Measurements from ENCODE around the gene MATK.
"Not testable (repeated sequence)": the region's sequence is repeated elsewhere in the genome, so short reads cannot be mapped to it uniquely, and the experiment has no call there.

The MATK gene

GRCh38 chr19:3757705-3758104 lies 28.5 kb downstream of the MATK start:
- DNase-seq (ENCODE audit: low read depth, low spot score); H3K27ac ChIP-seq: not testable (repeated sequence)

- no peak overlapping the region for H3K27ac ChIP-seq
- no peak for DNase-seq (ENCODE audit: low read depth, low spot score)
Measured at GRCh38 chr19:3753631-3754410, 32.4 kb downstream of the MATK start.

GRCh38 chr19:3752492-3752891 lies 33.7 kb downstream of the MATK start:
- DNase-seq (ENCODE audit: low read depth, low spot score): no peak
- no peak overlapping the region for H3K27ac ChIP-seq

- DNase-seq (ENCODE audit: low read depth, low spot score): no peak
- no peak overlapping the region for H3K27ac ChIP-seq
Measured at GRCh38 chr19:3751236-3751635, 34.9 kb downstream of the MATK start.

- no peak for DNase-seq (ENCODE audit: low read depth, low spot score)
- H3K27ac ChIP-seq: no peak overlapping the region
Measured at GRCh38 chr19:3750211-3750610, 36.0 kb downstream of the MATK start.

DNA sequence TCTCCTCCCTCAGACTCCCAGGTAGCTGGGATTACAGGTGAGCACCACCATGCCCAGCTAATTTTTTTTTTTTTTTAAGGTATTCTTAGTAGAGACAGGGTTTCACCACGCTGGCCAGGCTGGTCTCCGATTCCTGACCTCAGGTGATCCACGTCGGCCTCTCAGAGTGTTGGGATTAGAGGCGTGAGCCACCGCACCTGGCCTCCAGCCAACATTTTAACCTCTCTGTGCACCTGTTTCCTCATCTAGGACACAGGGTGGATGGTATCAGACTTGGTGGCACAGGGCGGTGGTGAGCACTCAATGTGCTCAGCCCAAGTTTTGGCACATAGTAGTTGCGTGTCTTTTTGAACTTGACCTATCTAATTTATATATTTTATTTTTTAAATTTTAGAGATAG lies 37.2 kb downstream of the MATK start:
- DNase-seq (ENCODE audit: low read depth, low spot score): no peak
- no peak overlapping the region for H3K27ac ChIP-seq

DNA sequence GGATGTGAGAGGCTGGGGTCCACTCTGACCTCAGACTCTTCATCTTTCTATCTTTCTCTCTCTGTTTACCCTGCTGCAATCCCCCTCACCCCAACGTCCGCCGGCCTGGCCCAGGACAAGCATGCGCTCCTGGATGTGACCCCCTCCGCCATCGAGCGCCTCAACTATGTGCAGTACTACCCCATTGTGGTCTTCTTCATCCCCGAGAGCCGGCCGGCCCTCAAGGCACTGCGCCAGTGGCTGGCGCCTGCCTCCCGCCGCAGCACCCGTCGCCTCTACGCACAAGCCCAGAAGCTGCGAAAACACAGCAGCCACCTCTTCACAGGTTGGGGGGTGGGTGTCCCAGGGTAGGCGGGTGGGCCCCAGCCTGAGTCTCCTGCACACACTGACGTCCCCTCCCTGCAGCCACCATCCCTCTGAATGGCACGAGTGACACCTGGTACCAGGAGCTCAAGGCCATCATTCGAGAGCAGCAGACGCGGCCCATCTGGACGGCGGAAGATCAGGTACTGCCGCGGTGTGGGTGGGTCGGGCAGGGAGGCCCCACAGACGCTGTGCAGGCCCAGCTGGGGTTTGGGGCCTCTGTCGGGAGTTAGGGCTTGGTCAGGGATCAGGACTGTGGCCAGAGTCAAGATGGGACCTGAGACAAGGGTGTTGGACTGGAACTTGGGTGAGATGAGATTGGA lies 39.7 kb downstream of the MATK start:
- H3K27ac ChIP-seq: no peak overlapping the region
- no peak for DNase-seq (ENCODE audit: low read depth, low spot score)

DNA sequence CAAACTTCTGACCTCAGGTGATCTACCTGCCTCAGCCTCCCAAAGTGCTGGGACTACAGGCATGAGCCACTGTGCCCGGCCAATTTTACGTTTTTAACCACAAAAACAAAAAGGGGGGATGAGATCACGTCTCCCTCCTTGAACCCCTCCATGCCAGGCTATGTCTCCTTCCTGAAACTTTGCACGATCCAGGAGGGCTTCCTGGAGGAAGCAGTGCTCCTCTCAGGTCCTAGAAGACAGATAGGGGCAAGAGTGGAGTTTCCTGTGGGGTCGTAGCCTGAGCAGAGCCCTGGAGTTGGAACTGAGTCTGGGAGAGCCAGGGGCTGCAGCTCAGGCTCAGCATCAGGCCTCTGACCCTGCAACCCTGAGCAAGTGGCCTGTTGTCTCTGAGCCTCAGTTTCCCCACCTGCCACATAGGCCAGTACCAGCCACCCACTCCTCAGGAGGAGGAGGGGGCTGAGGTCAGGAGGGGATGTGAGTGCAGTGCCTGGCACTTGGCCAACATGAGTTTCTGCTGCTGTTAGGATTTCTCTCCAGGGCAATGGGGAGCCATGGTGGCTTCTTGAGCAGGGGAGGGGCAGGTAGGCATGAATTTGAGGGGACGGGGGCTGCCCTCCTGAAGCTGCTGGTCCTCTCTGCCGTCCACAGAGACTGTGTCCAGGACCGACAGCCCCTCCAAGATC lies 40.7 kb downstream of the MATK start:
- no peak for DNase-seq (ENCODE audit: low read depth, low spot score)
- no peak overlapping the region for H3K27ac ChIP-seq

DNA sequence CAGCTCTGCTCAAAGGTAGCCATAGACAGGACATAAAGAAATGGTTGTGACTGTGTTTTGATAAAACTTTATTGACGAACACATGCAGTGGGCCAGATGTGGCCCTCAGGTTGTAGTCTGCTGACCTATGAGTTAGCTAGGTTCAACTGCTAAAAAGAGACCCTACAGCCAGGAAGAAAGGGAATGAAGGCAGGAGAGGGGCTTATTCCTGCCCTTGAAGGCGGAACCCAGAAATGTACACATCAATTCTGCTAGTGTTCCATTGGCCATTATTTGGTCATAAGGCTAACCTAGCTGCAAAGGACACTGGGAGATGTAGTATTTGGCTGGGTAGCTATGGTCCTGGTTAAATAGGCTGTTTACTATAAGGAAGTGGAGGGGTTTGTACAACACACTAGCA lies 42.7 kb downstream of the MATK start:
- DNase-seq (ENCODE audit: low read depth, low spot score): no peak
- no peak overlapping the region for H3K27ac ChIP-seq

DNA sequence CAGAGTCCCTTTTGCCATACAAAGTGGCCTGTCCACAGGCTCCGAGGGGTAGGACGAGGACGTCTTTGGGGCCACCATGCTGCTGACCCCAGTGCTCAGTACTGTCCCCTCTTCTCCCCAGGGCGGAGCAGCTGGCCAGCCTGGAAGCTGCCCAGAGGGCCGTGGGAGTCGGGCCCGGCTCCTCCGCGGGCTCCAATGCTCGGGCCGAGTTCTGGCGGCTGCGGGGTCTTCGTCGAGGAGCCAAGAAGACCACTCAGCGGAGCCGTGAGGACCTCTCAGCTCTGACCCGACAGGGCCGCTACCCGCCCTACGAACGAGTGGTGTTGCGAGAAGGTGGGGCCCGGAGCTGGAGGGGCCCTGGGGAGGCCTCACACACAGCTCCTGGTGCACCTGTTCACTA lies 45.8 kb downstream of the MATK start:
- DNase-seq (ENCODE audit: low read depth, low spot score): no peak
- H3K27ac ChIP-seq: no peak overlapping the region

DNA sequence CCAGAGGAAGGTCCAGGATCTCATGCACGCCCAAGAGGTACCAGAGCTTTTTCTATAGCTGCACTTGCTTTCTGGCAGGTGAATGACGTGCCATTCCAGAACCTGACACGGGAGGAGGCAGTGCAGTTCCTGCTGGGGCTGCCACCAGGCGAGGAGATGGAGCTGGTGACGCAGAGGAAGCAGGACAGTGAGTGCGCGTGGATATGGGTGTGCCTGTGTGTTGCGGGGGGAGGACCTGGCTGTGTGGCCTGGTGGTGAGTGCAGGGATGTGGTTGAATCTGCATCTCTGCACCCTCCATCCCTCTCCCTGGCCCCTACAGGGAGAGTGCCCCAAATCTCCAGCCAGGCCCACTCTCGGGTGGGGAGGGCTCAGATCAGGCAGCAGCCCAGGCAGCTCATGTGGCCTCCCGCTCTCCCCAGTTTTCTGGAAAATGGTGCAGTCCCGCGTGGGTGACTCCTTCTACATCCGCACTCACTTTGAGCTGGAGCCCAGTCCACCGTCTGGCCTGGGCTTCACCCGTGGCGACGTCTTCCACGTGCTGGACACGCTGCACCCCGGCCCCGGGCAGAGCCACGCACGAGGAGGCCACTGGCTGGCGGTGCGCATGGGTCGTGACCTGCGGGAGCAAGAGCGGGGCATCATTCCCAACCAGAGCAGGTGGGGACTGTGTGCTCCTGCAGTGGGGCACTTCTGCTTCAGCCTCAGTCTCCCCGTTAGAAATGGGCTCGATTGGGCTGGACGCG lies 47.5 kb downstream of the MATK start:
- DNase-seq (ENCODE audit: low read depth, low spot score): no peak
- H3K27ac ChIP-seq: no peak overlapping the region

DNA sequence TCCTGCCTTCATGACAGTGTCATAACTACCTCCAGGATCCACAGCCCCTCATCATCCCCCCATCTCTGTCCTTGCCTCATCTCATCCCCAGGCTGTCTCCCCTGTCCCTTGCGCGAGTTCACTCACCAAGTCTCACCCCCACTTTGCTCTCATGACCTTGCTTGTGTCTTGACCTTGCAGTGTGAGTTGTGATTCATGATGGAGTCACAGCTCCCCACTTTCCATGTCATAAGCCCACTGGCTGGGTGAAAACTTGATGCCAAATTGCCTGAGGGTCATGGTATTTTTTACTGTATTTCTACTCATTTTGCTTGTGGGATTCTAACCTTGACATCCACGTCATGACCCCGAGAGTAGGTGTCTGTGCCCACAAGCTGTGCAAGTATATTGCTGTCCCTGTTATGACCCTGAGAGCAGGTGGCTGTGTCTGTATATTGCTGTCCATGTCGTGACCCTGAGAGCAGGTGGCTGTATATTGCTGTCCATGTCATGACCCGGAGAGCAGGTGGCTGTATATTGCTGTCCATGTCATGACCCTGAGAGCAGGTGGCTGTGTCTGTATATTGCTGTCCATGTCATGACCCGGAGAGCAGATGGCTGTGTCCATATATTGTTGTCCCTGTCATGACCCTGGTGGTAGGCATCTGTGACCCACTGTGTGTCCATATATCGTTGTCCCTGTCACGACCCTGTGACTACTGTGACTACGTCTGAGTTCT lies 48.5 kb downstream of the MATK start:
- H3K27ac ChIP-seq: no peak overlapping the region
- DNase-seq (ENCODE audit: low read depth, low spot score): no peak

DNA sequence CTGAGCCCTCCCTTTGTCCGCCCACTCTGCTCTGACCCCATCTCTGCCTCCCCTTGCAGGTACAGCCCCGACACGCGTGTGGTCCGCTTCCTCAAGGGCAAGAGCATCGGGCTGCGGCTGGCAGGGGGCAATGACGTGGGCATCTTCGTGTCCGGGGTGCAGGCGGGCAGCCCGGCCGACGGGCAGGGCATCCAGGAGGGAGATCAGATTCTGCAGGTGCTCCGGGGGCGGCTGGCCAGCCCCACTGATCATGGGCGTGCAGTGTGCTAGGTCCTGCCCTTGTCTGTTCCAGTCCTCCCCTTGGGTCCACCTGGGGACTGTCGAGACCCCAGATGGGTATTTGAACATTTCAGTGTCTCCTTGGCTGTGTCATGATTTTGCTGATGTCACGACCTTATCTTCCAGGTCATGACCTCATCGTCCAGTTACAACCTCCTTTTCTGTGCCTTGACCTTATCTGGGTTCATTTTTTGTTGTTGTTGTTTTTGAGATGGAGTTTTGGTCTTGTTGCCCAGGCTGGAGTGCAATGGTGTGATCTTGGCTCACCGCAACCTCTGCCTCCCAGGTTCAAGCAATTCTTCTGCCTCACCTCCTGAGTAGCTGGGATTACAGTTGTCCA lies 50.0 kb downstream of the MATK start:
- H3K27ac ChIP-seq: no peak overlapping the region
- no peak for DNase-seq (ENCODE audit: low read depth, low spot score)

DNA sequence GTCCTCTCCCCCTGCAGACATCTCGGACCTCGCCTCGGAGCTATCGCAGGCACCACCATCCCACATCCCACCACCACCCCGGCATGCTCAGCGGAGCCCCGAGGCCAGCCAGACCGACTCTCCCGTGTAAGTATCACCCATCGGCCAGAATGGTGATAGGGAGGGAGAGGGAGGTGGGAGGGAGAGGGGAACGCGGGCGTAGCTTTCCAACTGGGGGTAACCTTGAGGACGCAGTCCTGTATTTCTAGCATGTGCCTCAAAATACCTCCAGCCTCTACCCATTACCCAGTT lies 51.9 kb downstream of the MATK start:
- DNase-seq (ENCODE audit: low read depth, low spot score): no peak
- H3K27ac ChIP-seq: no peak overlapping the region

GRCh38 chr19:3733549-3734309 lies 52.5 kb downstream of the MATK start:
- DNase-seq (ENCODE audit: low read depth, low spot score): no peak
- no peak overlapping the region for H3K27ac ChIP-seq

DNA sequence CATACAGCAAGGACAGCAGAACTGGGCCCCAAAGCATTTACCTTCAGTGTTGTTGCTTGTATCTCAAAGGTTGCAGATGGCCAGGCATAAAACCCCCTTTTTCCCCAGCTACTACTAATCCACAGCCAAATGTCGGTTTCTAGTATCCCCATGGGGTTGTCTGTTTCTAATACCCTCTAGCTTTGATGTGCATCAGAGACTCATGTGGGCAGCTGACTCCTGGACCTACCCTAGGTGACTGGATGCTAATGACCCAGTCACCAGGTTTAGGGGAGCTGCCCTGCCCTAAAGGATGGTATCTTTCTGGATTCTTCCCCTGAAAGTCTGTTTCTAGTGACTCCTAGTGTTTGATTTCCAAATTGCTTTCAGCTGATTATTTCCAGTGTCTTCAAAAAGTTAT lies 54.1 kb downstream of the MATK start:
- no peak overlapping the region for H3K27ac ChIP-seq
- DNase-seq (ENCODE audit: low read depth, low spot score): no peak

DNA sequence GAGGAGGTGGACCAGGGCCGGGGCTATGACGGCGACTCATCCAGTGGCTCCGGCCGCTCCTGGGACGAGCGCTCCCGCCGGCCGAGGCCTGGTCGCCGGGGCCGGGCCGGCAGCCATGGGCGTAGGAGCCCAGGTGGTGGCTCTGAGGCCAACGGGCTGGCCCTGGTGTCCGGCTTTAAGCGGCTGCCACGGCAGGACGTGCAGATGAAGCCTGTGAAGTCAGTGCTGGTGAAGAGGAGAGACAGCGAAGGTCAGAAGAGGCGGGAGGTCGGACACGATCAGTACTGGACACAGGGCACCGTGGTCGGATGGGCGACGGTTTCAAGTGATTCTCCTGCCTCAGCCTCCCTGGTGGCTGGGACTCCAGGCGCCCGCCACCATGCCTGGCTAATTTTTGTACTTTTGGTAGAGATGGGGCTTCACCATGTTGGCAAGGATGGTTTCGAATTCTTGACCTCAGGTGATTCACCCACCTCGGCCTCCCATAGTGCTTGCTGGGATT lies 55.7 kb downstream of the MATK start:
- no peak for DNase-seq (ENCODE audit: low read depth, low spot score)
- no peak overlapping the region for H3K27ac ChIP-seq
